ENCODE measurements around the gene CAMK2A.

DNA sequence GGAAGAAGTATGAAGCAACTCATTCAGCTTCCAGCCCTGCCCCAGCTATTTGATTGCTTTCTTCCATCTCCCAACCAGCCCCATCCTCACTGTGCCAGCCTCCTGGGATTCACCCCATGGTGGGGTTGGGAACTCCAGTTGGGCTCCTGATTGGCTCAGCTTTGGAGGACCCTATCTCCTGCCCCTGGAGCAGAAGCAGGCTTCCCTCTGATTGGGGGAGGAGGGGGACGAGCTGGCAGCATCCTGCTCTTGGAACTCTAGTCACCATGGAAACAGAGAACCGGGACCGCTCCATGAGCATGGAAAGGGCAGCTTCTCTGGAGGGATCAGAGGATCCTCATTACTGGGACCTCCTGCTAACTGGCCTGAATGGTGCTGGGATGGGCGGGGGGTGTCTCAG, 97.1 kb downstream of the CAMK2A start:
- TF ChIP-seq, protein P1, sequence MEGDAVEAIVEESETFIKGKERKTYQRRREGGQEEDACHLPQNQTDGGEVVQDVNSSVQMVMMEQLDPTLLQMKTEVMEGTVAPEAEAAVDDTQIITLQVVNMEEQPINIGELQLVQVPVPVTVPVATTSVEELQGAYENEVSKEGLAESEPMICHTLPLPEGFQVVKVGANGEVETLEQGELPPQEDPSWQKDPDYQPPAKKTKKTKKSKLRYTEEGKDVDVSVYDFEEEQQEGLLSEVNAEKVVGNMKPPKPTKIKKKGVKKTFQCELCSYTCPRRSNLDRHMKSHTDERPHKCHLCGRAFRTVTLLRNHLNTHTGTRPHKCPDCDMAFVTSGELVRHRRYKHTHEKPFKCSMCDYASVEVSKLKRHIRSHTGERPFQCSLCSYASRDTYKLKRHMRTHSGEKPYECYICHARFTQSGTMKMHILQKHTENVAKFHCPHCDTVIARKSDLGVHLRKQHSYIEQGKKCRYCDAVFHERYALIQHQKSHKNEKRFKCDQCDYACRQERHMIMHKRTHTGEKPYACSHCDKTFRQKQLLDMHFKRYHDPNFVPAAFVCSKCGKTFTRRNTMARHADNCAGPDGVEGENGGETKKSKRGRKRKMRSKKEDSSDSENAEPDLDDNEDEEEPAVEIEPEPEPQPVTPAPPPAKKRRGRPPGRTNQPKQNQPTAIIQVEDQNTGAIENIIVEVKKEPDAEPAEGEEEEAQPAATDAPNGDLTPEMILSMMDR (conservative IDR thresholded peaks at IDR 0.05): no peak
- no peak for TF ChIP-seq EZH2 (IDR thresholded peaks at IDR 0.05; ENCODE audit: low read depth)
